Measurements from ENCODE around the gene TENM4.

GRCh38 chr11:78800096-78800690 lies 640.6 kb downstream of the TENM4 start:
- peak in 1 of 2 donors; percentile 9 for TF ChIP-seq POLR2A (IDR thresholded peaks at IDR 0.05)
- TF ChIP-seq CTCF (IDR thresholded peaks at IDR 0.05), result no peak
